Measurements from ENCODE around the gene RABGAP1.
A peak's percentile ranks its signal among the peaks of the same experiment; 100 is the strongest.

RABGAP1 gene

DNA sequence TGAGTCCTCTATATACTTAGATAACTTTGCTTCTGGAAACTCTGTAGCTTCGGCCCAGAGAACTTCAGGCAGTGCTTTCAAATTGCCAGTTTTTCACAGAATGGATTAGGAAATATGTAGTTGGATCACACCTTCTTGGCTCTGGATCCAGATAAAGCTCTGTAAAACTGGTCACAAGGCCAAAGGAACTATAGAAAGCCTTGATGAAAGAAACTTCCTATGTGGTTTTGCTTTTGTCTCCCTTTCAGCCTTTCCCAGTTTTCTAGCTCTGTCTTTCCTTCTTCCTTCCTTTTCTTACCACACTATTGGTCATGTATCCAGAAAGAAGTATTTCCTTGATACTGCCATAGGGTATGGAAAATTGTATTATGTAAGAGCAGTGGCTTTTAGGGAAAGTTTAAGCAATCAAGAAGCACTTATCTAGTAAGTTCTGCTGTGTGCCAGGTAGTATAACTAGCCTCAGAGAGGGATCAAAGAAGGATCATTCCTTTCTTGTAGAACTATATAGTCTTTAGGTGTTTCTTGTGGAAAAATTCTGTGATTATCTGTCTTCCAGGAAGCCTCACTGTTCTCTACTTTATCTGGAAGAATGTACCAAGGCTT is 98.9 kb downstream of the RABGAP1 start:
- H3K36me3 Mint-ChIP-seq (ENCODE audit: low read depth) = peaks cover 26% of the 10 kb centered on the region

DNA sequence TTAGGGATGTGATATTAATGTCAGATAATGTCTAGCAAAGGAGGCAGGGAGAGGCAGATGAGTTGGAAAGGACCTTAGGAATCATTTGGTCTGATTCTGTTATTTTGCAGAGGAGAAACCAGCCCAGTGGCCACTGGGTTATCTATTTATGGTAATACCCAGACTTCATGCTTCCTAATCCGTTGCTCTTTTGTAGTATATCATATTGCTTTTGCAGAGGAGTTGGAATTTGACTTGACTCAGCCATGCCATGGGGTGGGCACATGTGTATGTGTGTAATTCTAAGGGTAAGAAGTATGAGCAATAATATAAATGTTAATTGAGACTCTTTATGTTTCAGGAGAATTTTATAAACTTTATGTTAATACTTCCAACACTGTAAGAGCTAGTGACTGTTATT is 100.0 kb downstream of the RABGAP1 start:
- no peak for DNase-seq
- Mint-ChIP-seq H3K9me3 (no peaks in the 10 kb centered on the region), H3K36me3 (ENCODE audit: low read depth) (peaks cover 26% of the 10 kb centered on the region), H3K4me3 (no peak overlapping the region), H3K4me1 (peaks cover 24% of the 10 kb centered on the region), H3K27me3 (no peaks in the 10 kb centered on the region), H3K27ac (no peak overlapping the region)
- no peak for ATAC-seq

More for the DNA sequence above, 98.9 kb downstream of the RABGAP1 start:
- Mint-ChIP-seq H3K27ac (no peak overlapping the region), H3K9me3 (no peaks in the 10 kb centered on the region), H3K4me1 (peaks cover 24% of the 10 kb centered on the region), H3K4me3 (no peak overlapping the region), H3K27me3 (no peaks in the 10 kb centered on the region)
- ATAC-seq = no peak
- DNase-seq = no peak

DNA sequence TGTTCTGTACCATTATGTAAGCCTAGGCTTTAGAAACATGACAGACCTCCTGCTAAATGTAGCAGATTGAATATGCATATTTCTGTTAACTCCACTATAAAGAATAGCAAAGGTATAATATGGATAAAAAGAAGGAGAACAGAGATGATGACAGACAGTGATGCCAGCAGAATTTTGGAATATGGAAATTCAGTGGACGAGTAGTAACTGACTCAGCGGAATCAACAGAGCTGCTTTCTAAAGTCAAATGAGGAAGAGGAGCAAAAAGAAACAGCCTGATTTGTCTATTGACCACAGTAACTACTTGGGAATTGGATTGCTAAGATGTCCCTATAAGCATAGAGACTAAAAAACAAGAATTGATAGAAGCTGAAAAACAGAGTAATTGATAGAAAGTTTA is 100.7 kb downstream of the RABGAP1 start:
- H3K4me3 Mint-ChIP-seq = no peak overlapping the region
- H3K27me3 Mint-ChIP-seq = no peaks in the 10 kb centered on the region
- ATAC-seq = no peak
- DNase-seq = no peak
- H3K36me3 Mint-ChIP-seq (ENCODE audit: low read depth) = peaks cover 26% of the 10 kb centered on the region
- H3K27ac Mint-ChIP-seq = no peak overlapping the region
- peaks cover 24% of the 10 kb centered on the region for H3K4me1 Mint-ChIP-seq
- no peaks in the 10 kb centered on the region for H3K9me3 Mint-ChIP-seq

DNA sequence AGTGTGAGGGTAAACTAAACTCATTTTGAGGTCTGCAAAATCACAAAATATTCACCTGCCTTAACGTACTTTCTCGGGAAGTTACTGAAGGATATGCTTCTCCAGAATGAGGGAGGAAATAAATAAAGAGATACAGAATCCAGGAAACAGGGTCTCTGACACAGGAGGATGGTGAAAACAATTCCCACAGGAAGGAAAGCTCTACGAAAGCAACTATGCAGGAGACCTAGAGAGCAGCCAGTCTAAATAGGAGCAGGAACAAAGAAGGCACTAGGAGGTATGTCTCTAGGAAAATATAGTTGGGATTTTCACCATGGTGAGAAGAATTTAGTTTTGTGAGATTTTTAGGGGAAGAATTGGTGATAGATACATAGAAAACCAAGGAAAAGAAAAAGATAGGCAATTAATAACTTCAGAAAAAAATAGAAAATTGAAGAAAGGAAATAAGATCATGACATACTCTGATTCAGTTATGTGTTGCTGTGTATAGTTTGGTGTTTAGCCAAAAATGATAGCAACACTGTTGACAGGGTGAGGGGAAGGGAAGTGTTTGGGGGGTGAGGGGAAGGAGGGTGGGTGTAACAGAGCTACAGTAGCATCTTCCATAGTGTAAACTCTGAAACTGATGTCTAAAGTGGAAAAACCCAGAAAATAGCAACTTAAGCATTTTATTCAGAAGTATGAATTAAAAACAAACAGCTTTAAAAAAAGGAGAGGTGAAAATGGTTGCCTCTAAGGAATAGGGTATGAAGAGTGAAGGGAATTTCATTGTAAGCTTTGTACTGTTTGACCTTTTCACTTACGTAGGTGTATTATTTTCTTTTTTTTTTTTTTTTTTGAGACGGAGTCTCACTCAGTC is 102.5 kb downstream of the RABGAP1 start:
- DNase-seq (no peak), ATAC-seq (no peak)
- Mint-ChIP-seq H3K4me3 (no peak overlapping the region), H3K27ac (no peak overlapping the region), H3K9me3 (no peaks in the 10 kb centered on the region), H3K4me1 (peaks cover 7% of the 10 kb centered on the region), H3K27me3 (no peaks in the 10 kb centered on the region), H3K36me3 (ENCODE audit: low read depth) (peaks cover 23% of the 10 kb centered on the region)

DNA sequence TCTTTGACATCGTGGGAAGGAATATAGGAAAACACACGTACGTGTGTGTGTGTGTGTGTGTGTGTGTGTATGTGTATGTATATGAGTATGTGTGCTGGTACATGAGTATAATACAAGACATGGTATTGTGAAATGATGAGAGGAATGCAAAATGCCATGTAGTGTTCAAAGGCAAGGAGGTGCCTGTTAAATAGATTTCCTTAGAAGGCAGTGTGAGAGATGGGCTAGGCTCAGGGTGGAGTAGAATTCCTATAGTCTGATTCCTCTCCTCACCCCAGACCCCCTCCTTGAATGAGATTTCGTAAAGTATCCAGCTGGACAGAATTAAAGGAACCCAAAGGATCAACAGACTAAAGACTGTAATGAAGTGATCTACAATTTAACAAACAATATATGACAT is 103.8 kb downstream of the RABGAP1 start:
- no peak for DNase-seq
- no peaks in the 10 kb centered on the region for H3K9me3 Mint-ChIP-seq
- H3K4me3 Mint-ChIP-seq = no peak overlapping the region
- H3K27ac Mint-ChIP-seq = no peak overlapping the region
- H3K27me3 Mint-ChIP-seq = no peaks in the 10 kb centered on the region
- H3K4me1 Mint-ChIP-seq = no peaks in the 10 kb centered on the region
- ATAC-seq = no peak
- H3K36me3 Mint-ChIP-seq (ENCODE audit: low read depth) = peaks cover 23% of the 10 kb centered on the region

DNA sequence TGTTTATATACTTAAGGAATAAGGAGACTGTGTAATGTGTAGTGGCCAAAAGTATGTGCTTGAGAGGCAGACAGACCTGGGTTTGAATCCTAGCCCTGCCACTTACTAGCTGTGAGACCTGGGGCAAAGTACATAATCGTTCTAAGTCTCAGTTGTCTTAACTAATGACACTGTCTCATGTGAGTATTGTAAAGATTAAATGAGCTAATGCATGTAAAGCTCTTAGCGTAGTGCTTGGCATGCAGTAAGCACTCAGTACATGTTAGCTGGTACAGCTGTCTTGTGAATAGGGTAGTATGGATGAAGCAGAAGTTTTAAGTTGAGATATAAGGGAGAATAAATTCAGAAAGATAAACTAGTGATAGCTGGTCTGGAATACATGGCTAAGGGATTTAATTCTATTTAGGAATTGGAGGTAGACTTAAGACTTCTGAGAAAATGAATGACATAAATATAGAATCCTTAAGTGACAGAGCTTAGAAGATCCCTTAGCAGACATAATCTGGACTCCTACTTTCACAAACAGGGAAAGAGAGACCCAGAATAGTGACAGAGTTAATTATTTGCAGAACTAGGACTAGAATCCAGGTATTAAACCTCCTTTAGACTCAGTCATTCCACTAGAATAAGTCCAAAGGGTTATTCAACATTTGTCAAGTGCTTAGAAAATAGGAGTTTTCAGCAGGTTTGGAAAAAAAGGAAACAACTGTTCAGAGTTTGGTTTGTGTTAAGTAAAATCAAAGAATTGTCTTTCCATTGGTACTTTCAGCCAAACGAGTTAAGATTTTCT is 105.8 kb downstream of the RABGAP1 start:
- H3K4me1 Mint-ChIP-seq = no peaks in the 10 kb centered on the region
- peaks cover 19% of the 10 kb centered on the region for H3K36me3 Mint-ChIP-seq (ENCODE audit: low read depth)
- DNase-seq (no peak), ATAC-seq (no peak)
- no peaks in the 10 kb centered on the region for H3K27me3 Mint-ChIP-seq
- no peaks in the 10 kb centered on the region for H3K9me3 Mint-ChIP-seq
- H3K27ac Mint-ChIP-seq = no peak overlapping the region
- H3K4me3 Mint-ChIP-seq = no peak overlapping the region

DNA sequence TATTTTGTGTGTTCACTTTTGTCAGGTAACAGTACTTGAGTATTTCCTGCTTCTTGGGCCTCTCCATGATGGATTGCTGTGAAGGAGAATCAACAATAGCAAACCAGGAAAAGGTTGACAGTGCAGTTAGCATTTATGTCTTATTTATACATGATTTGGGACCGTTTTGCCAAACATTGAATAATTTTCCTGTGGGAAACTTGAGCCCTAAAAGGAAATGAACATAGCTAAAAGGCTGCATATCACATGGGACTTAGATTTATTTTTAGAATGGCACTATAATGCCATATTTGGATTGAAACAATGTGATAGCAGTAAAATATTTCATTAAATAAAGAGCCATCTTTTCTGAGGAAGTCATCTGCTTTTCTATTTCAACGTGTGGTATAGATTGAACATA is 107.9 kb downstream of the RABGAP1 start:
- Mint-ChIP-seq H3K36me3 (ENCODE audit: low read depth) (peaks cover 9% of the 10 kb centered on the region), H3K27me3 (no peaks in the 10 kb centered on the region), H3K4me1 (peaks cover 1% of the 10 kb centered on the region), H3K27ac (no peak overlapping the region), H3K4me3 (no peak overlapping the region), H3K9me3 (no peaks in the 10 kb centered on the region)
- DNase-seq (no peak), ATAC-seq (no peak)

DNA sequence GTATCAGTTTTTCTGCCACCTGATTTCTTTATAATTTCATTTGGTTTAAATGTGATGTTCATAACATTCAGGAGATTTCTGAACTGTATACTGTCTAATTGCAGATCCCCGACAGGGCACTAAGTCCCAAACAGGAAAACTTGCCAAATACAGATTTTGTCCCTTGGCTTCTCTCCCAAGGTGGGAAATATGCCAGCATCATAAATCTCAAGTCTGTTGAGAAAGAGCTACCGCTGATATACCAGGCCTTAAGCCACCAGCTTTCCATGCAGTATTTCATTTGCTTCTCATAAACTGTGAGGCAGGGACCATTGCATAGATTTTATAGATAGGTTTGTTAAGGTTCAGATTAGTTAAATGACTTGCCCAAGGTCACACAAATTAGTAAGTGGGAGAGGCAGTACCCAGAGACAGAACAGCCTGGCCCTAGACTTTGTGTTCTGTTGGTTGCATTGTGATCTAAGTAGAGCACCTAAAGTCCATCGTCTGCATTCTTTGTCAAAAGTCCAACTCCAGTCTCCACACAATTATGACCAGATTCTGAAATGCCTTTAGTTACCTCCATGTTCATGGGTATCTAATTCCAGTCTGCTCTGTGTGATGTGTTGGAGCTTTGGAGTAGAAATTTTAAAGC is 108.9 kb downstream of the RABGAP1 start:
- H3K4me1 Mint-ChIP-seq = peaks cover 2% of the 10 kb centered on the region
- no peaks in the 10 kb centered on the region for H3K27me3 Mint-ChIP-seq
- DNase-seq = no peak

DNA sequence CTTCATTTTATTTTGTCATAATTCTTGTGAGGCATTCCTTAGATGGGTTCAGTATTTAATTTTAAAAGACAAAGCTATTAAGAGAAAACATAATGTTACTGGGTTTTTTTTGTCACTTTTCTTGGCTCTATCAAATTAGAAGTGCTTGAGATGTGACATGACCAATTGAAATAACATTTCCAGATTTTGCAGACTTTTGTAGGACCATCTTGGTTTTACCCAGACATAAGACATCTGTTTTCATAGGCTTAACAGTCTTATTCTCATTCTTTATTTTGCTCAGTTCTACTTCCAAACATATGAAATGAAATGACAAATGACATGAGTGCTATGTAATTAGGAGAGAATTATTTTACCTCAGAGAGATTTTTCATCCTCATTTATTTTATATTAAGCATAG is 112.2 kb downstream of the RABGAP1 start:
- no peaks in the 10 kb centered on the region for H3K9me3 Mint-ChIP-seq
- ATAC-seq (no peak), DNase-seq (no peak)
- no peaks in the 10 kb centered on the region for H3K27me3 Mint-ChIP-seq
- no peak overlapping the region for H3K4me3 Mint-ChIP-seq
- no peak overlapping the region for H3K27ac Mint-ChIP-seq
- peaks cover 2% of the 10 kb centered on the region for H3K4me1 Mint-ChIP-seq
- H3K36me3 Mint-ChIP-seq (ENCODE audit: low read depth) = peaks cover 6% of the 10 kb centered on the region

More for the DNA sequence above, 108.9 kb downstream of the RABGAP1 start:
- no peak for ATAC-seq
- Mint-ChIP-seq H3K4me3 (no peak overlapping the region), H3K9me3 (no peaks in the 10 kb centered on the region), H3K36me3 (ENCODE audit: low read depth) (peaks cover 6% of the 10 kb centered on the region), H3K27ac (no peak overlapping the region)

DNA sequence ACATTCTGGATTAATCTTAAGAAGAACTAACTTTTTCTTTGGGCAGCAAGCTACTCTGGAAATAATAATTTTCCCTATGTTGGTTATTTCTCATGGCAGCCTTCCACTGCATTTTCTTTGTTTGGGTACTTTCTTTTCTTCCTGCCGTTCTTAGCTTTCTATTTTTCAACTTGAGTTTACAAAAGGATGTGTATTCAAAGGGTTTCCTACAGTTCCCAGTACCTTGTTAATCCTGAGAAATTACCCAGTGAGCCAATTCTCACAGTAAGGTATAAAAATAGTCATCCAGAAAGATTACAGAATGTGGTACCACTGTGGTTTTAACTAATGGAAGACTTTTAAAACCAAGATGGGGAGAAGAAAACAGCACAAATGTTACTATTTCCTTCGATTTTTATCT is 112.9 kb downstream of the RABGAP1 start:
- H3K4me1 Mint-ChIP-seq = peaks cover 2% of the 10 kb centered on the region
- ATAC-seq (no peak), DNase-seq (no peak)
- H3K9me3 Mint-ChIP-seq = no peaks in the 10 kb centered on the region
- H3K36me3 Mint-ChIP-seq (ENCODE audit: low read depth) = peaks cover 6% of the 10 kb centered on the region
- no peaks in the 10 kb centered on the region for H3K27me3 Mint-ChIP-seq
- H3K4me3 Mint-ChIP-seq = no peak overlapping the region
- peak overlapping the region; percentile 16 for H3K27ac Mint-ChIP-seq

DNA sequence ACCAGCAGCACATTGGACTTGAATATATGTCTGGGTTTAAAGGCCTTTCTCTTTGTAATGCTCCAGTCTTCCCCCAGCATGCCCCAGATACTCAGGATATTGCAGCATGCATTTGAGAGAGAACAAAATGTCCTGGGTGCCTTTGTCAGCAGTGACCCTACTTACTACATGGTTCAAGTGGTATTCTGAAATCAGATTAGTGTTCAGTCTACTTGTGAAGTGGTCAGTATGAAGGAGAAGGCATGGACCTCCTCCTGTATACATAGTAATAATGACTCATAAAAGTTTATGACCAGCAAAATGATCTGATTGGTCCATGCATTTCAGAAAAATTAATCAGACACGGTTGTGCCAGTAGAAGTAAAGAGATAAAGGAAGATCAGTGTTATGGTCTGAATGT is 118.0 kb downstream of the RABGAP1 start:
- Mint-ChIP-seq H3K27me3 (no peaks in the 10 kb centered on the region), H3K9me3 (no peaks in the 10 kb centered on the region), H3K36me3 (ENCODE audit: low read depth) (peaks cover 5% of the 10 kb centered on the region), H3K27ac (no peak overlapping the region), H3K4me3 (no peak overlapping the region), H3K4me1 (no peaks in the 10 kb centered on the region)
- DNase-seq (no peak), ATAC-seq (no peak)

DNA sequence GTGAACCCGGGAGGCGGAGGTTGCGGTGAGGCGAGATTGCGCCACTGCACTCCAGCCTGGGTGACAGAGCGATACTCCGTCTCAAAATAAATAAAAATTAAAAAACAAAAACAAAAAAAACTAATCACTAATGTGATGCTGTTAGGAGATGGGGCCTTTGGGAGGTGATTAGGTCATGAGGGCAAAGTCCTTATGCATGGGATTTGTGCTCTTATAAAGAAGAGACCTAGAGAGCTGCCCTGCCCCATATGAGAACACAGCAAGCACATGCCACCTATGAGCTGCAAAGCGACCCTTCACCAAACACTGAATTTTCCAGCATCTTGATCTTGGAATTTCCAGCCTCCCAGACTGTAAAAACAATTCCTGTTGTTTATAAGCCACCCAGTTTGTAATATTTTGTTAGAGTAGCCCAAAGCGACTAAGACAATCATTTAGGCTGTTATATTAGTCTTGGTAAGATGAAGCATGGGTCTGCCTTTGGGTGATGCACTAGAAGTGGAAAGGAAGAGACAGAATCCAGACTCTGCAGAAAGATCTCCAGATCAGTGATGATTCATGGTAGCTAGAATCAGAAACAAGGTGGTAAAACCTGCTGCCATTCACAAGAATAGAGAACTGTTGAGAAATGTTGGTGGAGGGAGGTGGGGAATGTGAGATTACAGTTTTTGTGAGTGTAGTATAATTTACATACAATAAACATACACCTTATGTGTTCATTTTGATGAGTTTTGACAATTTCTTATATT is 118.8 kb downstream of the RABGAP1 start:
- DNase-seq = no peak
- no peaks in the 10 kb centered on the region for H3K9me3 Mint-ChIP-seq
- H3K36me3 Mint-ChIP-seq (ENCODE audit: low read depth) = peaks cover 5% of the 10 kb centered on the region
- H3K27ac Mint-ChIP-seq = no peak overlapping the region
- H3K4me1 Mint-ChIP-seq = no peaks in the 10 kb centered on the region
- ATAC-seq = no peak
- no peaks in the 10 kb centered on the region for H3K27me3 Mint-ChIP-seq
- H3K4me3 Mint-ChIP-seq = no peak overlapping the region

DNA sequence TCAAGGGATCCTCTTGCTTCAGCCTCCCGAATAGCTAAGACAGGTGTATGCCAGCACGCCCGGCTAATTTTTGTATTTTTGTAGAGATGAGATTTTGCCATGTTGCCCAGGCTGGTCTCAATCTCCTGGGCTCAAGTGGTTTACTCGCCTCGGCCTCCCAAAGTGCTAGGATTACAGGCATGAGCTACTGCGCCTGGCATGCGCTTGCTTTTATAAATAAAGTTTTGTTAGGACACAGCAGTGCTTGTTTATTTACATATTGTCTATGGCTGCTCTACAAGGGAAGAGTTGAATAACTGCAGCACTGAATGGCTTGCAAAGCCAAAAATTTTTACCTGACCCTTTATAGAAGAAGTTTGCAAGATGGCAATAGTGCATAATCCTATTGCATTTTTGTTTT is 120.4 kb downstream of the RABGAP1 start:
- Mint-ChIP-seq H3K27ac (no peak overlapping the region), H3K36me3 (ENCODE audit: low read depth) (peaks cover 11% of the 10 kb centered on the region), H3K9me3 (no peaks in the 10 kb centered on the region), H3K4me3 (no peak overlapping the region), H3K4me1 (no peaks in the 10 kb centered on the region), H3K27me3 (no peaks in the 10 kb centered on the region)
- DNase-seq = no peak
- no peak for ATAC-seq

Data from activated naive CD8-positive, alpha-beta T cell treated with anti-CD3 and anti-CD28 coated beads, Interleukin-2, amount 50 U/mL, for 24 hours (primary cell).